GM21737 (cell line): ENCODE results near the gene CIITA.
A peak's percentile ranks its signal among the peaks of the same experiment; 100 is the strongest.

Experiments
- ATAC-seq: cut with Tn5 transposase; IDR thresholded peaks from one replicate; pipeline ENCODE4 v1.9.1; 2021; ENCODE audit warnings: mild to moderate bottlenecking, moderate library complexity; ENCODE audit not compliant: unreplicated experiment

CIITA gene

DNA sequence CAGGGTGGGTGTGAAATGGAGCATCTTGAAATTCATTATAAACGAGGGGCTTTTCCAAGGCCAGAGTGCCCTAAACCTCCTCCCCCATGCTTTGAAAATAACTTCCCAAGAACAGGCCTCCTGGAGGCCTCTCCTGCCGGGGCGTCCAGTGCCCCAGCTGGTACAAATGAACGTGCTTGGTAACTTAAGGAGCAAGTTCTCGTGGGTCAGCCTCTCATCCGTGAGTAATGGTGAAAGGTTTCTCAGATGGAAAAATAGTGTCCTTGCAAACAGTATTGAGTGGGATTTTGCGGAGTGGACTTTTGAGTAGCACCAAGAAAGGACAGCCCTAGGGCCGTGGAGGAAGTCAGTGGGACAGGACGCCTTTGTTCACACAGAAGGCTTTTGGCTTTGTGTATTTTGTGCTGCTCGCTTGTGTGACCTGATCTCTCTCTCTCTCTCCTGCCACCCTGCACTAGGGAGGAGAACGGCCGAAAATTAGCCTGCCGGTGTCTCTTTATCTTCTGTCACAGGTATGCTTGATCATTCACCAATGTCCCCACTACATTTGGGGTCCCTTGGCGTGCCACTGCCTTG is 102.0 kb downstream of the CIITA start:
- ATAC-seq, result no peak

DNA sequence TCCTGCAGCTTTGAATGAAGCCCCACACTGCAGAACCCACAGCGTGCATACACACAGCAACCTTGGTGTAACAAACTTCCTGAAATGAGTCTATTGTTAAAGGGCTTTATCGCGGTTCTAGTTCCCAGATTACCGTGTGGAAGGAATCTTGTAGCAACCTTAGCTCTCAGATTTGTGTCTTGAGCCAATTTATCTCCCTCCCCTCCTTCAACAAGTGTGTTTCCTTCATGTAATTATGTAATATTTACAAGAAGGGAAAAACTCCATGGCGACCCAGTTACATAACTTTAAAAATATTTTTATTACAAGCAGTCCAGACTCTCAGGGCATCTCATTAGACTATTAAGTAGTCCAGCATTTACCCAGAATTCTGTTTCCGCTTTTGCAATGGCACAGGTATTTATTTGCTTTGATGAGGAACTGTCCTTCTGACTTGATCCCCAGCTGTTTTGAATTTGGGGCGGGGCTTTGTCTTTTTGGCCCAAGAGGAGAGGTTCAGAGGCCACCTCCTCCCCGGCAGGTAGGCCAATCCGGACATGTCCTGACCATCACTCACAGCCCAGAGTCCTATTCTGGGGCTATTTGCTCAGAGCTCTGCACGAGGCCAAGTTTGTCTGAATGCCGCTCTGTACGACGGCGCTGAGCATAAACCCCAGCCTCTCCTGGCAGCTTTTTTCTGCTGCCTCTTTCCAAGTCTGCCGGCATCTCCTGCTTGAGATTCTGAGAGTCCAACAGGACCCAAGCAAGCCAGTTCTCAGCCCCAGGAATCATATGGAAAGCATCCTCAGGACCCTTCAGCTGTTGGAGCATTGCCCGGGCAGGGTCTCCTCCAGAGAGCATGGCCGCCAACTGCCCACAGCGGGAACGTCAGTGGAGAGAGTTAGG is 103.0 kb downstream of the CIITA start:
- ATAC-seq, result no peak

DNA sequence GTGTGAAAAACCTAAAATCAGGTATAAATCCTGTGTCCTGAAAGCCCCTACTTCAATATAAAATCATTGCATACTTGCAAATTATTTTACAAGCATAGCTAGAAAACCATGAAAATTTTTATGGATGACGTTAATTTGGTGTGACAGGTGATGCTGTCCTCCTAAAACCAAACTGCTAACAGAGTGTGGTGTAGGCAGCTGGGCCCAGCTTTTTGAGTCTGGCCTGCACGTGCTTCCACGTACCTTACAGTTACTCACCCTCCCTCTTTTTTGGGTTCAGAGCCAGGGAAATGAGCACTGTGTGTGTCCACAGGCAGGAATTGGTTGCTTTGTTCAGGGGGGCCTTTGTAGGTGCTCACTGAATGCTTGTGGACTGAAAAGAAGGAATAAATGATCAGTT is 103.8 kb downstream of the CIITA start:
- ATAC-seq, result no peak

DNA sequence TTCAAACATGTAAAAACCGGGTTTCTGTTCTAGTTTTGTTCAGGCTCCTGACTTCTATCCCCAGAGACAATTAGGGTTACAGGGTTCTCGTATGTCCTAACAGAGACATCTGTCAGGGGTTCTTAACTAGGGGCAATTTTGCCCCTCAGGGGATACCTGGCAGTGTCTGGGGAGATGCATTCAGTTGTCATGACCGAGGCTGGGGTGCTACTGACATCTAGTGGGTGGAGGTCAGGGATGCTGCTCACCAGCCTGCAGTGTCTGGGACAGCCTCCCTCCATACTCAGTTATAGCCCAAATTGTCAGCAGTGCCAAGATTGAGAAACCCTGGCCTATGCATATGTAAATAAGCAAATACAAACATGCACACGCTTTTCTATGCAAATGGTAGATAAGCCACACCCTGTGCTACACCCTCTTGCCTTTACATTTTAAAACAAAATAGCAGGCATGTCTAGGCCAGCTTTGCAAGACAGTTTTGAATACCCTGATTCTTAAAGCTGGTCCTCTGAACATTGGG is 104.8 kb downstream of the CIITA start:
- peak; percentile 64 for ATAC-seq

DNA sequence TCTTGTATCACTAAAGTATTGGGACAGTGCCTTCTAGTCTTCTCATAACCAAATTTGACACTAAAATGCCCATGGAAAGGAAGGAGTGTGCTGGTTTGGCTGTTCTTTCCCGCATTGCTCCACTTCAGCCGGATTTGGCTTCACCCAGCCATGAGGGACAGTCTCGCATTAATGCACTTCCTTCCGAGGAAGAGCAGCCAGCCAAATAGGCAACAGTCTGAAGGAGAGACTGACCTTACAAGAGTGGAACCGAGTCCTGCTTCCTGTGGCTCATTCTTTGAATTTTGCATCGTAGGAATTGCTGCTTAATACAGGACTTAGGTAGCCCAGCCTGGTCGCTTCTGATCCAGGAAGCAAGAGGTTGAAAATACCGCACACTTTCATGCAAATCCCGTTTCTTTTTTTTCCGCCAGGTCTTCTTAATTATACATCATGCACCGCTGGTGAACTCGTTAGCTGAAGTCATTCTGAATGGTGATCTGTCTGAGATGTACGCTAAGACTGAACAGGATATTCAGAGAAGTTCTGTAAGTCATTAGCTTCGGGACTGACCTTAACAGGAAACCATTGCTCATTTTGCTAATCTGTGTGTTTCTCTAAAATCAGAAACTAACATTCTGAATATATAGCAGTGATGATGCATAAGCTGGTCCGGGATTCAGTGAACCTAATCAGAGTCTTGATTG is 105.6 kb downstream of the CIITA start:
- ATAC-seq, result peak; percentile 44

DNA sequence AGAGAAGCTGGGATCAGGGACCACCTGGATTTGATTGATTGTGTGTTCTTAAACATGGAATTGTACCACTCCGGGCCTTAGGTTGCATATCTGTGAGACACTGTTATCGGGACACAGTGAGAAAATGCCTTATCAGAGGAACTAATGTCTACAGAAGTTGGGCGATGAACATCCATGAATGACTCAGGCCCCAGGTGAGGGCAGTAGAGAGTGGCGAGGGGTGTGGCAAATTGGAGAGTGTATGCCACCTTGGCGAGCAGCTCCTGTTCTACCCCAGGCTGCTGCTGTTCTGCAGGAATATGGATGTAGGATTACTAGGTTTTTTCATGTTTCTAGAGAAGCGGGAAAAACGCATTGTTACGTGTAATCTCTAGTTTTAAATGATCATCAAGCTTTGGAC is 106.2 kb downstream of the CIITA start:
- no peak for ATAC-seq

DNA sequence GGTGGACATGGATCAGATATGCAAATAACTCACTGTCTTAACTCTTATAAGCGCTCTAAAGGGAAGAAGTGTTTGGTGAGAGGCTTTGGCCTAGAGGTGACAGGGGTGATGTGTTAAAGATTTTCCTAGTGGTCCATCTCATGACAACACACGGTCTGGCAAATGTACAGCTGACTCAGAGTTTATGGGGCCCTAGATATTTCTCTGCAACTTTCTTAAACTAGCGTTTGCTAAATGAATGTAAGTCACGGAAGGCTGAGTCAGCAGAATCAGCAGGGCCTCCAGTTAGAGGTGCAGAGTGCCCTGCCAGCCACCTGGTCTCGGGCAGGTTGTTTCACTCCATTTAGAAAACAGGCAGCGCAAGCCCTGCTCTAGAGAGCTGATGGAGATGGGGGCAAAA is 107.5 kb downstream of the CIITA start:
- no peak for ATAC-seq
